ENCODE measurements around the gene FCN2. TPM values are rescaled to one million over a fixed set of nuclear protein-coding genes. Genes with fewer than 3 reads are reported as not detected.

Gene FCN2
- total and polyA plus RNA-seq, 2 of the 13 experiments (the other 11 are each of a cell fraction or from before 2014, with no cell fraction given): not detected

DNA sequence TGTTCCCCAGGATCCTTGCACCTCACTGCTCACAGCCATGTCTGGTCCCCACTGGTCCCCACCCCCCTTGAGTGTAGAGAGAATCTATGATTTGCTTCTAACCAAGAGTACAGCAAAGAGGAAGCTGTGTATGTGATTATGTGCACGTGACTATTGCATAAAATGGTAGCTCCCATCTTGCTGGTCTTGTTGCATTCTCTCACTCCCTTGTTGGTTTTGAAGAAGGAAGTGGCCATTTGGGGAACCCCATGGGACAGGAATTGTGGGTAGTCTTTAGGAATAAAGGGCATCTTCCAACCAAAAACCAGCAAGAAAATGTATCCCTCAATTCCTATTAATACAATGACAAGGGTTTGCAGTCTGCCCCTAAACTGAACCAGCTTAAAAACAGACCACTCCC lies 5.2 kb upstream of the FCN2 start:
- intact Hi-C loops (cut with micrococcal nuclease; ENCODE audit: unreplicated experiment): no loop called here
- no peaks in the 10 kb centered on the region for H3K79me2 ChIP-seq (ENCODE audit: insufficient read depth, low read length)
- no peak for FAIRE-seq
- POLR2A ChIA-PET: no interaction called here
- no peak overlapping the region for H3K4me2 ChIP-seq (ENCODE audit: low read depth, low read length)
- no TSS peak for BruUV-seq (replicated peaks)
- CTCF ChIA-PET (ENCODE audit: low intra/inter-chr PET ratio, low total read pairs): no interaction called here
- no peaks in the 10 kb centered on the region for H4K20me1 ChIP-seq (ENCODE audit: insufficient read depth, low read length)
- no peaks in the 10 kb centered on the region for H3K4me1 ChIP-seq (ENCODE audit: insufficient read depth, low read length)
- H3K9ac ChIP-seq (ENCODE audit: insufficient read depth, low read depth, low read length): no peak overlapping the region
- in situ Hi-C loops (cut with HindIII; ENCODE audit: extremely low pct_ligation_motif_present, low pct_unique_long_range_greater_than_20kb): no loop called here
- DNase-seq (ENCODE audit: low spot score): no peak
- 0% methylated on average over 1 of the region's 1 CpG for WGBS (ENCODE audit: low lambda C conversion rate)
- no peak for ATAC-seq
- H3K27ac ChIP-seq (ENCODE audit: extremely low read length, insufficient read depth, low read length): no peak overlapping the region
- no peaks in the 10 kb centered on the region for H3K36me3 ChIP-seq (replicated peaks in 1 of 2; ENCODE audit: control insufficient read depth in 1 of 2, insufficient read depth in 2 of 2, low read length in 2 of 2)
- H2AFZ ChIP-seq (ENCODE audit: low read length): no peak overlapping the region
- no peaks in the 10 kb centered on the region for H3K9me3 ChIP-seq (ENCODE audit: low read length)
- peaks cover 2 to 21% of the 10 kb centered on the region in 2 experiments; a peak in 3 of 5 replicates for H3K27me3 ChIP-seq (ENCODE audit: control insufficient read depth in 1 of 2, insufficient read depth in 2 of 2, low read length in 2 of 2)
- H3K4me3 ChIP-seq (replicated peaks in 1 of 3; ENCODE audit: insufficient read depth in 1 of 3, low read depth in 2 of 3, low read length in 3 of 3): no peak overlapping the region
- TF ChIP-seq SP2 (CRISPR knock-in tag; IDR thresholded peaks at IDR 0.05): no peak
- no peak for TF ChIP-seq DNMT3B (CRISPR knock-in tag; conservative IDR thresholded peaks at IDR 0.05)
- no peak for TF ChIP-seq ZNF20 (CRISPR knock-in tag; IDR thresholded peaks at IDR 0.05)
- TF ChIP-seq TEF (CRISPR knock-in tag; IDR thresholded peaks at IDR 0.05): no peak
- TF ChIP-seq ZNF30 (CRISPR knock-in tag; IDR thresholded peaks at IDR 0.05): no peak
- no peak for TF ChIP-seq ZNF460 (CRISPR knock-in tag; IDR thresholded peaks at IDR 0.05; ENCODE audit: borderline replicate concordance)
- TF ChIP-seq ZEB1 (IDR thresholded peaks at IDR 0.05; ENCODE audit: insufficient replicate concordance, low read depth): no peak
- TF ChIP-seq BRCA1 (CRISPR knock-in tag; IDR thresholded peaks at IDR 0.05): no peak
- TF ChIP-seq ZBTB43 (CRISPR knock-in tag; conservative IDR thresholded peaks at IDR 0.05): no peak
- TF ChIP-seq NCOA2 (CRISPR knock-in tag; IDR thresholded peaks at IDR 0.05): no peak
- TF ChIP-seq ZNF333 (CRISPR knock-in tag; IDR thresholded peaks at IDR 0.05; ENCODE audit: borderline replicate concordance): no peak
- no peak for TF ChIP-seq TCF7 (IDR thresholded peaks at IDR 0.05; ENCODE audit: low read depth)

All from HepG2 (cell line).